HCT116 (cell line): ENCODE measurements around the gene ATP1A2. TPM values are rescaled to one million over a fixed set of nuclear protein-coding genes. Genes with fewer than 3 reads are reported as not detected.

Experiments
- ATAC-seq: fragments of 200-7000 bp; cut with Tn5 transposase; 2 replicates; pipeline ENCODE4 v1.9.1; 2020; ENCODE audit warnings: mild to moderate bottlenecking, moderate library complexity
- Bru-seq: library from RNA; stranded (reverse); fragments of 400-500 nt; gene quantifications from one replicate; lab custom pipeline; 2021; lab: Mats Ljungman, UMichigan
- BruChase-seq, 2 experiments: library from RNA; stranded (reverse); fragments of 400-500 nt; gene quantifications; one replicate each; lab custom pipeline; 2021; lab: Mats Ljungman, UMichigan
- BruUV-seq: library from RNA; stranded (reverse); fragments of 400-500 nt; replicated peaks from 2 replicates; lab custom pipeline; 2021; lab: Mats Ljungman, UMichigan
- CTCF ChIA-PET: fragments of 300-600 bp; sonication (Branson Sonifier 250); formaldehyde crosslinking; loops from one replicate; lab custom pipeline; 2021; ENCODE audit warnings: antibody characterized with exemption; lab: Charles Lee
- POLR2A ChIA-PET: fragments of 300-600, 350-600 bp; sonication (Branson Sonifier 250); formaldehyde crosslinking; loops from one replicate; lab custom pipeline; 2021; ENCODE audit warnings: antibody characterized with exemption; lab: Charles Lee
- RAD21 ChIA-PET, 2 experiments: fragments of 300-600 bp; sonication (Branson Sonifier 250); formaldehyde crosslinking; loops; one replicate each; lab custom pipeline; 2023; ENCODE audit warnings: low total read pairs in 2 of 2; ENCODE audit not compliant: uncharacterized antibody in 2 of 2, unreplicated experiment in 2 of 2, low non-redundant PET in 1 of 2; lab: Charles Lee
- DNase-seq: peaks from one replicate; pipeline ENCODE4 v3.0.0-alpha.2; 2010; ENCODE audit warnings: low read depth, low spot score
- H2AFZ ChIP-seq: fragments of 200-600 bp; shearing (Covaris generic), sonication (generic); 2 replicates; pipeline ENCODE4 v1.6.1; 2017; ENCODE audit warnings: low read depth, mixed run types, mixed read lengths, antibody characterized with exemption, low read length; ENCODE audit not compliant: poor library complexity, severe bottlenecking
- H3K27ac ChIP-seq: 2 replicates; pipeline ENCODE4 v1.5.1; 2012; ENCODE audit warnings: low read depth, low read length
- H3K27me3 ChIP-seq: fragments of 200-600 bp; sonication (generic); 2 replicates; pipeline ENCODE4 v1.6.1; 2016; ENCODE audit warnings: mixed run types, low read length, mixed read lengths; ENCODE audit not compliant: insufficient read depth
- H3K36me3 ChIP-seq, 2 experiments: fragments of 200-500 bp in 1 of 2; fragments of 200-600 bp in 1 of 2; sonication (Bioruptor generic) in 1 of 2; sonication (generic) in 1 of 2; 2 replicates each; pipeline versions ENCODE4 v1.5.1 to v1.6.1; 2014 to 2016; ENCODE audit warnings: low read length in 2 of 2, inconsistent platforms in 1 of 2, mixed read lengths in 1 of 2, mixed run types in 1 of 2; ENCODE audit not compliant: insufficient read depth in 2 of 2, control insufficient read depth in 1 of 2
- H3K4me1 ChIP-seq, 2 experiments: fragments of 200-600 bp in 1 of 2; sonication (generic) in 1 of 2; 2 replicates each; pipeline versions ENCODE4 v1.5.1 to v1.6.1; 2012 to 2017; ENCODE audit warnings: low read length in 2 of 2, inconsistent platforms in 1 of 2, mild to moderate bottlenecking in 1 of 2, mixed read lengths in 1 of 2, mixed run types in 1 of 2, moderate library complexity in 1 of 2; ENCODE audit not compliant: insufficient read depth in 2 of 2, control insufficient read depth in 1 of 2
- H3K4me2 ChIP-seq: fragments of 200-600 bp; sonication (generic); 2 replicates; pipeline ENCODE4 v1.6.1; 2017; ENCODE audit warnings: mixed run types, low read length, mixed read lengths
- H3K4me3 ChIP-seq, 2 experiments: fragments of 200-600 bp in 1 of 2; sonication (generic) in 1 of 2; replicated peaks in 1 of 2; 2 replicates each; pipeline ENCODE4 v1.5.1; 2011 to 2016; ENCODE audit warnings: low read length in 2 of 2, control low read depth in 1 of 2, low read depth in 1 of 2, mild to moderate bottlenecking in 1 of 2, mixed read lengths in 1 of 2, mixed run types in 1 of 2
- H3K79me2 ChIP-seq: fragments of 200-600 bp; sonication (generic); 2 replicates; pipeline ENCODE4 v1.6.1; 2017; ENCODE audit warnings: mild to moderate bottlenecking, mixed run types, low read length, moderate library complexity, mixed read lengths; ENCODE audit not compliant: insufficient read depth
- H3K9ac ChIP-seq: fragments of 200-600 bp; sonication (generic); 2 replicates; pipeline ENCODE4 v1.6.1; 2016; ENCODE audit warnings: low read length, mixed read lengths
- H3K9me2 ChIP-seq: fragments of 200-600 bp; sonication (generic), shearing (Covaris generic); 2 replicates; pipeline ENCODE4 v1.6.1; 2017; ENCODE audit warnings: mixed run types, mild to moderate bottlenecking, moderate library complexity; ENCODE audit not compliant: insufficient read depth
- H3K9me3 ChIP-seq, 2 experiments: fragments of 200-500 bp in 1 of 2; fragments of 200-600 bp in 1 of 2; sonication (Bioruptor generic) in 1 of 2; sonication (generic) in 1 of 2; 2 replicates each; pipeline ENCODE4 v1.6.1; 2014 to 2017; ENCODE audit warnings: low read length in 2 of 2, mixed read lengths in 2 of 2, inconsistent platforms in 1 of 2, low read depth in 1 of 2, mild to moderate bottlenecking in 1 of 2, mixed run types in 1 of 2, moderate library complexity in 1 of 2; ENCODE audit not compliant: control insufficient read depth in 1 of 2, insufficient read depth in 1 of 2
- H4K20me1 ChIP-seq: fragments of 200-600 bp; sonication (generic), shearing (Covaris generic); 2 replicates; pipeline ENCODE4 v1.6.1; 2017; ENCODE audit warnings: mixed run types, mild to moderate bottlenecking, moderate library complexity; ENCODE audit not compliant: insufficient read depth
- ATF3 ChIP-seq: IDR thresholded peaks from 2 replicates; pipeline ENCODE4 v1.6.1; 2012
- CBX3 ChIP-seq: IDR thresholded peaks from 2 replicates; pipeline ENCODE4 v1.6.1; 2012; ENCODE audit warnings: low read depth
- CEBPB ChIP-seq: IDR thresholded peaks from 2 replicates; pipeline ENCODE4 v1.6.1; 2012; ENCODE audit warnings: low read depth
- CTCF ChIP-seq, 3 experiments: fragments of 200-600 bp in 1 of 3; sonication (generic) in 1 of 3; IDR thresholded peaks in 2 of 3; conservative IDR thresholded peaks in 1 of 3; 2 replicates each; pipeline ENCODE4 v1.5.1; 2012 to 2017; ENCODE audit warnings: low read depth in 2 of 3, low read length in 2 of 3, antibody characterized with exemption in 1 of 3, borderline replicate concordance in 1 of 3, control low read depth in 1 of 3, mild to moderate bottlenecking in 1 of 3, mixed read lengths in 1 of 3, mixed run types in 1 of 3, moderate library complexity in 1 of 3; ENCODE audit not compliant: insufficient read depth in 1 of 3
- EGR1 ChIP-seq: IDR thresholded peaks from 2 replicates; pipeline ENCODE4 v1.6.1; 2012; ENCODE audit warnings: low read depth
- EZH2 ChIP-seq: fragments of 200-600 bp; sonication (generic); IDR thresholded peaks from 2 replicates; pipeline ENCODE4 v1.6.1; 2017; ENCODE audit warnings: antibody characterized with exemption, mixed run types
- EZH2phosphoT487 ChIP-seq: fragments of 200-600 bp; IDR thresholded peaks from 2 replicates; pipeline ENCODE4 v1.6.1; 2018; ENCODE audit warnings: antibody characterized with exemption, borderline replicate concordance
- JUND ChIP-seq: IDR thresholded peaks from 2 replicates; pipeline ENCODE4 v1.6.1; 2012
- MAX ChIP-seq: IDR thresholded peaks from 2 replicates; pipeline ENCODE4 v1.6.1; 2012
- POLR2AphosphoS5 ChIP-seq: IDR thresholded peaks from 2 replicates; pipeline ENCODE4 v1.6.1; 2011; ENCODE audit warnings: mild to moderate bottlenecking, low read depth, low read length, moderate library complexity
- REST ChIP-seq: IDR thresholded peaks from 2 replicates; pipeline ENCODE4 v1.6.1; 2012; ENCODE audit warnings: low read depth
- SIN3A ChIP-seq: IDR thresholded peaks from 2 replicates; pipeline ENCODE4 v1.6.1; 2012; ENCODE audit warnings: low read depth
- SP1 ChIP-seq: IDR thresholded peaks from 2 replicates; pipeline ENCODE4 v1.6.1; 2012; ENCODE audit warnings: low read depth
- ZBTB33 ChIP-seq: IDR thresholded peaks from 2 replicates; pipeline ENCODE4 v1.6.1; 2011; ENCODE audit warnings: mild to moderate bottlenecking, low read length, moderate library complexity; ENCODE audit not compliant: insufficient replicate concordance; ENCODE audit errors: extremely low read depth
- ZFX ChIP-seq: fragments of 450-650 bp; IDR thresholded peaks from 2 replicates; pipeline ENCODE4 v1.6.1; 2017
- intact Hi-C: fragments of 100-400 bp; cut with micrococcal nuclease; formaldehyde crosslinking; loops from 2 replicates; pipeline ENCODE4 v1.10.0; 2022
- long read RNA-seq: library from polyadenylated mRNA; unstranded; transcript quantifications from one replicate; pipeline ENCODE4 v2.0.0, GENCODE V29; 2021; ENCODE audit not compliant: unreplicated experiment
- polyA plus RNA-seq: library from polyadenylated mRNA; unstranded; fragments of >200 nt; gene quantifications from 2 replicates; pipeline ENCODE4 v1.2.1, GENCODE V29; 2012; ENCODE audit warnings: missing spikeins
- total RNA-seq: library from RNA; stranded (reverse); gene quantifications from one replicate; pipeline ENCODE4 v1.2.1, GENCODE V29; 2021; ENCODE audit not compliant: unreplicated experiment

ATP1A2 gene
- total RNA-seq (not detected), Bru-seq, nascent RNA (percentile 10 among the genes with signal in this experiment), BruChase-seq, experiment 1, labeled RNA remaining after a 6-hour chase (percentile 4 among the genes with signal in this experiment), BruChase-seq, experiment 2, labeled RNA remaining after a 2-hour chase (percentile 3 among the genes with signal in this experiment)
- 0.01 TPM in 1 of 2 replicates, not detected in the other for polyA plus RNA-seq
- long read RNA-seq = 0 reads

- Histone ChIP-seq H3K27ac (no peak within 1 kb of the TSS), H3K9me3 (no peaks in the 10 kb centered on the region), H3K79me2 (no peaks in the 10 kb centered on the region), H3K27me3 (no peaks in the 10 kb centered on the region), H3K4me3 (no peak within 1 kb of the TSS), H3K36me3 (no peaks in the 10 kb centered on the region), H3K9me2 (no peaks in the 10 kb centered on the region), H4K20me1 (no peaks in the 10 kb centered on the region), H3K4me1 (0 out of 4 replicates have a peak, but pooled peaks cover 0 to 4% of the 10 kb centered on the region in 2 experiments), H3K4me2 (no peak within 1 kb of the TSS), H3K9ac (no peak within 1 kb of the TSS), H2AFZ (no peak within 1 kb of the TSS)
- ChIA-PET RAD21 (no interaction called here), POLR2A (no interaction called here), CTCF (interaction anchor here (0.8 kb wide), 1 partner anchor 9 kb away, joined by 3 read pairs; no protein-coding TSS in a partner anchor)
- no TSS peak for BruUV-seq
- ATAC-seq (no peak), DNase-seq (no peak)
- TF ChIP-seq EGR1 (no peak), EZH2phosphoT487 (no peak), CEBPB (no peak), POLR2AphosphoS5 (no peak), REST (no peak), ATF3 (no peak), SP1 (no peak), ZFX (no peak), CTCF (IDR thresholded peaks at IDR 0.05 in 2 of 3, conservative IDR thresholded peaks at IDR 0.05 in 1 of 3; ENCODE audit: borderline replicate concordance in 1 of 3, insufficient read depth in 1 of 3, low read depth in 2 of 3, low read length in 2 of 3) (no peak), SIN3A (no peak), MAX (no peak), JUND (no peak), EZH2 (no peak), CBX3 (no peak), ZBTB33 (no peak)
- intact Hi-C loops = no loop called here
Observed at GRCh38 chr1:160115545-160116282, at the start of gene ATP1A2. Gene ATP1A2, plus strand, starts transcription at chr1:160115759. Its CDS starts 103 bp downstream, at chr1:160115862.
